Measurements from ENCODE around the gene SPPL3.

Gene SPPL3

GRCh38 chr12:120763250-120763649, 140.9 kb downstream of the SPPL3 start:
- DNase-seq (ENCODE audit: low read depth in 1 of 2, low spot score in 1 of 2) = no peak
- Histone ChIP-seq H3K4me3 (replicated peaks; ENCODE audit: insufficient read depth, low read length) (no peak overlapping the region), H3K27ac (replicated peaks) (no peak overlapping the region), H3K27me3 (ENCODE audit: insufficient read depth, poor library complexity, severe bottlenecking) (no peaks in the 10 kb centered on the region)
- TF ChIP-seq CTCF (IDR thresholded peaks at IDR 0.05; ENCODE audit: insufficient read depth, low read length) = no peak
- TF ChIP-seq POLR2AphosphoS5 (IDR thresholded peaks at IDR 0.05; ENCODE audit: low read depth) = no peak
- TF ChIP-seq GABPA (IDR thresholded peaks at IDR 0.05; ENCODE audit: low read depth) = no peak
- TF ChIP-seq SPI1 (IDR thresholded peaks at IDR 0.05; ENCODE audit: borderline replicate concordance, low read depth) = no peak
- no peak for TF ChIP-seq REST (IDR thresholded peaks at IDR 0.05; ENCODE audit: insufficient replicate concordance, low read depth)

GRCh38 chr12:120762086-120762485, 142.1 kb downstream of the SPPL3 start:
- no peak for TF ChIP-seq GABPA (IDR thresholded peaks at IDR 0.05; ENCODE audit: low read depth)
- TF ChIP-seq SPI1 (IDR thresholded peaks at IDR 0.05; ENCODE audit: borderline replicate concordance, low read depth) = no peak
- no peak for TF ChIP-seq CTCF (IDR thresholded peaks at IDR 0.05; ENCODE audit: insufficient read depth, low read length)
- TF ChIP-seq REST (IDR thresholded peaks at IDR 0.05; ENCODE audit: insufficient replicate concordance, low read depth) = no peak
- no peak for TF ChIP-seq POLR2AphosphoS5 (IDR thresholded peaks at IDR 0.05; ENCODE audit: low read depth)

GRCh38 chr12:120761519-120761934, 142.6 kb downstream of the SPPL3 start:
- Histone ChIP-seq H3K4me3 (replicated peaks; ENCODE audit: insufficient read depth, low read length) (no peak overlapping the region), H3K27me3 (ENCODE audit: insufficient read depth, poor library complexity, severe bottlenecking) (no peaks in the 10 kb centered on the region), H3K27ac (replicated peaks) (no peak overlapping the region)
- no peak for DNase-seq (ENCODE audit: low read depth in 1 of 2, low spot score in 1 of 2)
- TF ChIP-seq CTCF (IDR thresholded peaks at IDR 0.05; ENCODE audit: insufficient read depth, low read length) (no peak), GABPA (IDR thresholded peaks at IDR 0.05; ENCODE audit: low read depth) (no peak), POLR2AphosphoS5 (IDR thresholded peaks at IDR 0.05; ENCODE audit: low read depth) (no peak), REST (IDR thresholded peaks at IDR 0.05; ENCODE audit: insufficient replicate concordance, low read depth) (no peak), SPI1 (IDR thresholded peaks at IDR 0.05; ENCODE audit: borderline replicate concordance, low read depth) (no peak)

More at GRCh38 chr12:120762086-120762485, 142.1 kb downstream of the SPPL3 start:
- no peak for DNase-seq (ENCODE audit: low read depth in 1 of 2, low spot score in 1 of 2)
- H3K4me3 ChIP-seq (replicated peaks; ENCODE audit: insufficient read depth, low read length) = no peak overlapping the region
- H3K27ac ChIP-seq (replicated peaks) = no peak overlapping the region
- no peaks in the 10 kb centered on the region for H3K27me3 ChIP-seq (ENCODE audit: insufficient read depth, poor library complexity, severe bottlenecking)

Data from HL-60 (cell line).